ENCODE data around the gene SUPT5H.

- no peak for TF ChIP-seq GATA2 (IDR thresholded peaks at IDR 0.05; ENCODE audit: low read depth, low read length)
- TF ChIP-seq GATA3 (IDR thresholded peaks at IDR 0.05; ENCODE audit: low read depth, low read length) = no peak
Observed at GRCh38 chr19:39506944-39507714, 61.7 kb downstream of the SUPT5H start.

All from SH-SY5Y (cell line).